Measurements from ENCODE around the gene MGAT4B. TPM values are rescaled to one million over a fixed set of nuclear protein-coding genes. Genes with fewer than 3 reads are reported as not detected.
"Not testable (repeated sequence)": the region's sequence is repeated elsewhere in the genome, so short reads cannot be mapped to it uniquely, and the experiment has no call there.

The MGAT4B gene
- total and polyA plus RNA-seq, 5 donors = 56.7 to 82.2 (median 79.6) TPM

GRCh38 chr5:179793468-179794139 is 13.1 kb downstream of the MGAT4B start, which contains the start of gene LTC4S:
Gene LTC4S, plus strand, starts transcription at chr5:179793986. Its CDS starts 95 bp downstream, at chr5:179794081.
- ATAC-seq (peak; percentile 82 to 84), DNase-seq (peak; percentile 93 to 97 (median 96))
- intact Hi-C loops (cut with DNase I) = loop anchor here in 1 of 4 donors (2.0 kb wide), 1 partner anchor 61 kb away; the partner anchor contains the start of gene MAML1
- peak within 1 kb of the TSS; percentile 36 for H3K27ac ChIP-seq (ENCODE audit: low read length)
- H3K27me3 ChIP-seq (ENCODE audit: control insufficient read depth, insufficient read depth) = no peaks in the 10 kb centered on the region
- 9% methylated on average over 19 of the region's 19 CpGs for WGBS
- H3K4me3 ChIP-seq (ENCODE audit: low read length) = peak within 1 kb of the TSS; percentile 3
- peaks cover 16% of the 10 kb centered on the region for H3K4me1 ChIP-seq (ENCODE audit: control insufficient read depth, insufficient read depth, low read length)
- no peaks in the 10 kb centered on the region for H3K9me3 ChIP-seq (ENCODE audit: control insufficient read depth, low read length)

GRCh38 chr5:179792612-179793467 is 13.8 kb downstream of the MGAT4B start:
- Histone ChIP-seq H3K4me3 (ENCODE audit: low read length) (no peak overlapping the region), H3K27me3 (ENCODE audit: control insufficient read depth, insufficient read depth) (no peaks in the 10 kb centered on the region), H3K9me3 (ENCODE audit: control insufficient read depth, low read length) (no peaks in the 10 kb centered on the region), H3K27ac (ENCODE audit: low read length) (peak overlapping the region; percentile 36), H3K4me1 (ENCODE audit: control insufficient read depth, insufficient read depth, low read length) (peaks cover 16% of the 10 kb centered on the region)
- intact Hi-C loops (cut with DNase I) = no loop called here
- 70% methylated on average over 24 of the region's 24 CpGs for WGBS
- ATAC-seq = peak; percentile 0 to 6
- peak in 2 of 3 donors; percentile 73 to 83 for DNase-seq

- WGBS = 48% methylated on average over 15 of the region's 15 CpGs
- DNase-seq (peak; percentile 51 to 88 (median 87)), ATAC-seq (peak; percentile 2 to 3)
These were observed 14.6 kb downstream of the MGAT4B start for GRCh38 chr5:179791881-179792611.

DNA sequence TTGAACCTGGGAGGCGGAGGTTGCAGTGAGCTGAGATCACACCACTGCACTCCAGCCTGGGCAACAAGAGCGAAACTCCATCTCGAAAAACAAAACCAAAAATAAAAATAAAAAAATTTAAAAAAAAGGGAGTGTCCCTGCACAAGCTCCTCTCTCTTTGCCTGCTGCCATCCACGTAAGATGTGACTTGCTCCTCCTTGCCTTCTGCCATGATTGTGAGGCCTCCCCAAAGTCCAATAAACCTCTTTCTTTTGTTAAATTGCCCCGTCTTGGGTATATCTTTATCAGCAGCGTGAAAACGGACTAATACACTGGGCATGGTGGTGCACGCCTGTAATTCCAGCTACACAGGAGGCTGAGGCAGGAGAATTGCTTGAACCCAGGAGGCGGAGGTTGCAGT is 17.4 kb downstream of the MGAT4B start:
- H3K9me3 ChIP-seq (ENCODE audit: control insufficient read depth, low read length); intact Hi-C loops (cut with DNase I); ATAC-seq; H3K27me3 ChIP-seq (ENCODE audit: control insufficient read depth, insufficient read depth); H3K4me1 ChIP-seq (ENCODE audit: control insufficient read depth, insufficient read depth, low read length); H3K4me3 ChIP-seq (ENCODE audit: low read length); H3K27ac ChIP-seq (ENCODE audit: low read length); DNase-seq: not testable (repeated sequence)
- WGBS = 97% methylated on average over 9 of the region's 9 CpGs

More at GRCh38 chr5:179791881-179792611, 14.6 kb downstream of the MGAT4B start:
- Histone ChIP-seq H3K4me3 (ENCODE audit: low read length) (no peak overlapping the region), H3K27ac (ENCODE audit: low read length) (peak overlapping the region; percentile 36), H3K27me3 (ENCODE audit: control insufficient read depth, insufficient read depth) (no peaks in the 10 kb centered on the region), H3K9me3 (ENCODE audit: control insufficient read depth, low read length) (no peaks in the 10 kb centered on the region), H3K4me1 (ENCODE audit: control insufficient read depth, insufficient read depth, low read length) (peaks cover 16% of the 10 kb centered on the region)
- intact Hi-C loops (cut with DNase I) = no loop called here

- H3K4me1 ChIP-seq (ENCODE audit: control insufficient read depth, insufficient read depth, low read length) = peaks cover 6% of the 10 kb centered on the region
- DNase-seq = peak in 1 of 3 donors; percentile 27
- H3K27ac ChIP-seq (ENCODE audit: low read length) = no peak overlapping the region
- ATAC-seq = no peak
- H3K9me3 ChIP-seq (ENCODE audit: control insufficient read depth, low read length) = no peaks in the 10 kb centered on the region
- intact Hi-C loops (cut with DNase I) = no loop called here
- no peaks in the 10 kb centered on the region for H3K27me3 ChIP-seq (ENCODE audit: control insufficient read depth, insufficient read depth)
- H3K4me3 ChIP-seq (ENCODE audit: low read length) = no peak overlapping the region
- WGBS = 88% methylated on average over 7 of the region's 7 CpGs
These were observed 18.3 kb downstream of the MGAT4B start for GRCh38 chr5:179788193-179788854.

DNA sequence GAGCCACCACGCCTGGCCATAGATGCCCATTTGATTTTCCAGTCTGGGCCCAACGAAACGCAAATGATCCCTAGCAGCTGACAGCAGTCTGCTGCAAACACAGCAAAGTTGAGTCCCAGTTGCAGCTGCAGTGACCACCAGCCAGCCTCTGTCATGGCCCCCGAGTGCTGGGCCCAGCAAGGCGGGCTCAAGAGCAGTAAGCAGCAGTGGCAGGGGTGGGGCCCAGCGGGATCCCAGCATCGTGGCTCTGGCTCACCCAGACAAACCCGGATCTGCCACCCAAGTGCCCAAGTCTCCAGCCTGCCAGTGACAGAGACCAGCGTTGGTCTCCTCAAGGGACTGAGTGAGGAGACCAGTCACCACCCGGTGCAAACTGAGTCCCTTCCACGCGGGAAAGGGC is 19.8 kb downstream of the MGAT4B start:
- ATAC-seq (no peak), DNase-seq (peak in 1 of 3 donors; percentile 43)
- intact Hi-C loops (cut with DNase I) = no loop called here
- H3K4me1 ChIP-seq (ENCODE audit: control insufficient read depth, insufficient read depth, low read length) = no peaks in the 10 kb centered on the region
- no peaks in the 10 kb centered on the region for H3K9me3 ChIP-seq (ENCODE audit: control insufficient read depth, low read length)
- no peak overlapping the region for H3K27ac ChIP-seq (ENCODE audit: low read length)
- 80% methylated on average over 12 of the region's 12 CpGs for WGBS
- H3K4me3 ChIP-seq (ENCODE audit: low read length) = no peak overlapping the region
- no peaks in the 10 kb centered on the region for H3K27me3 ChIP-seq (ENCODE audit: control insufficient read depth, insufficient read depth)

GRCh38 chr5:179783128-179783527 is 23.5 kb downstream of the MGAT4B start:
- H3K27me3 ChIP-seq (ENCODE audit: control insufficient read depth, insufficient read depth) = no peaks in the 10 kb centered on the region
- H3K27ac ChIP-seq (ENCODE audit: low read length) = no peak overlapping the region
- intact Hi-C loops (cut with DNase I) = no loop called here
- no peak overlapping the region for H3K4me3 ChIP-seq (ENCODE audit: low read length)
- 94% methylated on average over 9 of the region's 9 CpGs for WGBS
- no peaks in the 10 kb centered on the region for H3K9me3 ChIP-seq (ENCODE audit: control insufficient read depth, low read length)
- no peaks in the 10 kb centered on the region for H3K4me1 ChIP-seq (ENCODE audit: control insufficient read depth, insufficient read depth, low read length)
- ATAC-seq (no peak), DNase-seq (peak in 1 of 3 donors; percentile 9)

DNA sequence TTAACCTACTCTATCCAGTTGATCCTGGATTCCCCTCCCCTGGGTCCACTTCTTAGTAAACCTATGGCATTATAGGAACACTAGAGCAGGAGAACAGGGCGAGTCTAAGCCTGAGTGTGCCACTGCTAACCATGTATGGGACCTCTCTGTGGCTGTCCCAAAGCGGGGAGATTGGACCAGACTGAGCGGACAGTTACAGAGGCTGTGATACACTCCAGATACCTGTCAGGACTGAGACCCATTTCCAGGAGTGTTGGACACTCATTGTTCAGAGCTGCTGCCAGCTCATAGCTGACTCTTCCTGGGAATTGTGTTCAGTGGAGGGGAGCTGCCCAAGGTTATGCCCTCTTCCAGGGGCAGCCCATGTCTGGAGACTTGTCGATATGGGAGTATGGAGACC is 24.8 kb downstream of the MGAT4B start:
- DNase-seq = peak in 1 of 3 donors; percentile 7
- H3K4me1 ChIP-seq (ENCODE audit: control insufficient read depth, insufficient read depth, low read length) = no peaks in the 10 kb centered on the region
- ATAC-seq = no peak
- WGBS = 95% methylated on average over 4 of the region's 4 CpGs
- H3K27ac ChIP-seq (ENCODE audit: low read length) = no peak overlapping the region
- no peaks in the 10 kb centered on the region for H3K9me3 ChIP-seq (ENCODE audit: control insufficient read depth, low read length)
- H3K27me3 ChIP-seq (ENCODE audit: control insufficient read depth, insufficient read depth) = no peaks in the 10 kb centered on the region
- intact Hi-C loops (cut with DNase I) = no loop called here
- H3K4me3 ChIP-seq (ENCODE audit: low read length) = no peak overlapping the region

GRCh38 chr5:179780362-179780761 is 26.3 kb downstream of the MGAT4B start:
- Histone ChIP-seq H3K4me3 (ENCODE audit: low read length) (no peak overlapping the region), H3K27me3 (ENCODE audit: control insufficient read depth, insufficient read depth) (no peaks in the 10 kb centered on the region), H3K4me1 (ENCODE audit: control insufficient read depth, insufficient read depth, low read length) (no peaks in the 10 kb centered on the region), H3K9me3 (ENCODE audit: control insufficient read depth, low read length) (no peaks in the 10 kb centered on the region), H3K27ac (ENCODE audit: low read length) (no peak overlapping the region)
- 85% methylated on average over 7 of the region's 7 CpGs for WGBS
- DNase-seq = peak in 1 of 3 donors; percentile 58
- no peak for ATAC-seq
- intact Hi-C loops (cut with DNase I) = no loop called here

DNA sequence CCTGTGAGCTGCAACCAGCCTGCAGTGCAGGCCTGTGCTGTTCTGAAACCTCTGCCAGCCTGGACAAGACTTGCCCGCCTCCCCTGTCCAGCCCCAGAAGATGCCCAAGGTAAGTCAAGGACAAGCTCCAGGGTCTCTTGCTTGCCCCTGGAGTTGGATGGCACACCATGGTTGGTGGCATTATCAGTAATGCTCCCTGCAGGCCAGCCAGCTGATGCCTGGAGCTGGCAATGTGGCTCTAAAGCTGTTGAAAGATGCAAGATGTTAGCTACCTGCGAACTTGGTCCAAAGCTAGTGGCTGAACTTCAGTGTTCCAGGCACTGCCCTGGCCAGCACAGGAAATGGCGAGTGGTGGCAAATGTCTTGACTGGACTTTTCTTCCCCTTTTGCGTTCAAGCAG is 26.8 kb downstream of the MGAT4B start:
- Histone ChIP-seq H3K9me3 (ENCODE audit: control insufficient read depth, low read length) (no peaks in the 10 kb centered on the region), H3K4me1 (ENCODE audit: control insufficient read depth, insufficient read depth, low read length) (no peaks in the 10 kb centered on the region), H3K27me3 (ENCODE audit: control insufficient read depth, insufficient read depth) (no peaks in the 10 kb centered on the region), H3K4me3 (ENCODE audit: low read length) (no peak overlapping the region), H3K27ac (ENCODE audit: low read length) (no peak overlapping the region)
- 89% methylated on average over 4 of the region's 4 CpGs for WGBS
- ATAC-seq (no peak), DNase-seq (peak in 1 of 3 donors; percentile 17)
- intact Hi-C loops (cut with DNase I) = no loop called here
